ENCODE results near the gene SLC1A3.
A peak's percentile ranks its signal among the peaks of the same experiment; 100 is the strongest.

Gene SLC1A3

DNA sequence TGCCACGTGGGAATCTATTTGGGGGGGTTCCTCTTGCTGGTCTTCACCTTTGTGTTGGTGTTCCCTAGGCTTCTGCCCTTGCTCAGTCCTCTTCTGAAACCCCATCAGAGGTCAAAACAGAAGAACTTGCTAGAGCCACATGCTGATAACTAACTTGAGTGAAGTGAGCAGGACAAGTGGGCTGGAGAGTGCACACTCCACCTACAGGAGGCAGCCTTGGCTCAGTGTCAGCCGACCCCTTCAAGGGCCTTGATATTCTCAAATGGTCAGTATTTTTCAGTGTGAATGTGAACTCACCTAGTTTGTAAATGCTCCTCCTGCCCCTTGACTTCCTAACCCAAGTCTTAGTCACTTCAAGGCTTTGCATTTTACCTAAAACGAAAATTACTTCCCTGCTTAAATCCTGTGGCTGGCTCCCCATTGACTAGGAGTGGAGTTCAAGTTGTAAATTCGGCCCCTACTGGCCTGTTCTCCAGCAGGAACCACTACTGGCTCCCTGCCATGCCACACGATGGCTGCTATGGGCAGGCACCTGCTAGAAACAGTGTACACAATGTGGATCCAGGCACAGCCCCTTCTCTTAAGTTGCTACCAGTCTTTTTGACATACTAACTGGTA is 3.6 kb upstream of the SLC1A3 start:
- TF ChIP-seq TCF12 (IDR thresholded peaks at IDR 0.05; ENCODE audit: low read depth): no peak
- no peak for TF ChIP-seq CREB1 (IDR thresholded peaks at IDR 0.05; ENCODE audit: low read depth)
- TF ChIP-seq, protein P1, sequence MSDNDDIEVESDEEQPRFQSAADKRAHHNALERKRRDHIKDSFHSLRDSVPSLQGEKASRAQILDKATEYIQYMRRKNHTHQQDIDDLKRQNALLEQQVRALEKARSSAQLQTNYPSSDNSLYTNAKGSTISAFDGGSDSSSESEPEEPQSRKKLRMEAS (IDR thresholded peaks at IDR 0.05): no peak
- TF ChIP-seq RAD21 (IDR thresholded peaks at IDR 0.05; ENCODE audit: low read depth): peak; percentile 80

GRCh38 chr5:36605241-36605640 is 1.2 kb upstream of the SLC1A3 start:
- TF ChIP-seq ZBTB7A (IDR thresholded peaks at IDR 0.05; ENCODE audit: low read depth) (no peak), FOXM1 (IDR thresholded peaks at IDR 0.05; ENCODE audit: borderline replicate concordance, low read depth) (no peak), NFIC (IDR thresholded peaks at IDR 0.05) (no peak), EGR1 (IDR thresholded peaks at IDR 0.05) (no peak), RAD21 (IDR thresholded peaks at IDR 0.05; ENCODE audit: low read depth) (no peak), CREB1 (IDR thresholded peaks at IDR 0.05; ENCODE audit: low read depth) (no peak), EP300 (IDR thresholded peaks at IDR 0.05; ENCODE audit: borderline replicate concordance) (no peak), YY1 (IDR thresholded peaks at IDR 0.05; ENCODE audit: low read depth) (no peak), TAF1 (IDR thresholded peaks at IDR 0.05; ENCODE audit: low read depth) (no peak)

DNA sequence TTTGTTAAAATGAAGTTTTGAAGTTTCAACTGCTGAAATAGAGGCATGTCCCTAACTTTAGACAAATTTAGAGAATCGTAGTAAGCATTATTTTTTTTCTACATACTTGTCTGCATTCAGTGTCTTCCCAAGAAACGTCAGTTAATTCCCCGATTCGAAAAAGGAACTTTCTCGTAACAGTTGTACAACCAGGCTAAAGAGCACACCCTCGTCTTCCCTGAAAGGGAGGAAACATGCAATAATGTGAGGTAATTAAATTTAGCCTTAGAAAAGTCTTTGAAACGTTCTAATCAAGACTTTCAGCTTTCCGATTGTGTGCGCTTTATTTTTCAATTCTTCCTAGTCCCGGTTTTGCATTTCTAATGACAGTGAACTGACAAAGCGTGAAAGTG is 374 bp upstream of the SLC1A3 start:
- TF ChIP-seq USF1 (IDR thresholded peaks at IDR 0.05): no peak
- no peak for TF ChIP-seq CEBPB (IDR thresholded peaks at IDR 0.05)
- no peak for TF ChIP-seq NFIC (IDR thresholded peaks at IDR 0.05)
- TF ChIP-seq EGR1 (IDR thresholded peaks at IDR 0.05): no peak
- no peak for TF ChIP-seq TEAD4 (IDR thresholded peaks at IDR 0.05)
- no peak for TF ChIP-seq CREB1 (IDR thresholded peaks at IDR 0.05; ENCODE audit: low read depth)
- no peak for TF ChIP-seq RAD21 (IDR thresholded peaks at IDR 0.05; ENCODE audit: low read depth)

DNA sequence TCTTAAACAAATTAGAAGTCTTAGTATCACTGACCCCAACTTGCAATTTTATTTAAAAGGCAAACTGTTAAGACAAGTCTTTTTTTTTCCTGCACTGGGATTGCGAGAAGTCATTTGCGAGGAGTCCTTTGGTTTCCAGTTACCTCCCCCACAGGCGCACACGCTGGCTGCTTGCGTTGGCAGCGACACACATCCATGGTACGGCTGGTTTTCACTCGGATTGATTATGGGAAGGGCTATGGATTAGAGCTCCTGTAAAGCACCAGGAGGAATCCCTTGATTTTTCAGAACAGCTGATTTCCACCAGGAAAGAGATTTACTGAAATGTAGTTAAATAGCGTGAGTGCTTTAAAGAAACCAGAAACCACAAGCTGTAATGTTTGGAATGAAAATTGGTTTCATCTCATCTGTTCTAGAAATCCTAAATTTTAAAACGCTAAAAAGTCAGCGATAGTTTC is 737 bp downstream of the SLC1A3 start:
- TF ChIP-seq, protein P1 (IDR thresholded peaks at IDR 0.05): 0 out of 2 replicates have a peak, but pooled peaks have one; percentile 13
- 0 out of 2 replicates have a peak, but pooled peaks have one; percentile 12 for TF ChIP-seq EP300 (IDR thresholded peaks at IDR 0.05; ENCODE audit: borderline replicate concordance)
- no peak for TF ChIP-seq TAF1 (IDR thresholded peaks at IDR 0.05; ENCODE audit: low read depth)
- 0 out of 2 replicates have a peak, but pooled peaks have one; percentile 4 for TF ChIP-seq RAD21 (IDR thresholded peaks at IDR 0.05; ENCODE audit: low read depth)

DNA sequence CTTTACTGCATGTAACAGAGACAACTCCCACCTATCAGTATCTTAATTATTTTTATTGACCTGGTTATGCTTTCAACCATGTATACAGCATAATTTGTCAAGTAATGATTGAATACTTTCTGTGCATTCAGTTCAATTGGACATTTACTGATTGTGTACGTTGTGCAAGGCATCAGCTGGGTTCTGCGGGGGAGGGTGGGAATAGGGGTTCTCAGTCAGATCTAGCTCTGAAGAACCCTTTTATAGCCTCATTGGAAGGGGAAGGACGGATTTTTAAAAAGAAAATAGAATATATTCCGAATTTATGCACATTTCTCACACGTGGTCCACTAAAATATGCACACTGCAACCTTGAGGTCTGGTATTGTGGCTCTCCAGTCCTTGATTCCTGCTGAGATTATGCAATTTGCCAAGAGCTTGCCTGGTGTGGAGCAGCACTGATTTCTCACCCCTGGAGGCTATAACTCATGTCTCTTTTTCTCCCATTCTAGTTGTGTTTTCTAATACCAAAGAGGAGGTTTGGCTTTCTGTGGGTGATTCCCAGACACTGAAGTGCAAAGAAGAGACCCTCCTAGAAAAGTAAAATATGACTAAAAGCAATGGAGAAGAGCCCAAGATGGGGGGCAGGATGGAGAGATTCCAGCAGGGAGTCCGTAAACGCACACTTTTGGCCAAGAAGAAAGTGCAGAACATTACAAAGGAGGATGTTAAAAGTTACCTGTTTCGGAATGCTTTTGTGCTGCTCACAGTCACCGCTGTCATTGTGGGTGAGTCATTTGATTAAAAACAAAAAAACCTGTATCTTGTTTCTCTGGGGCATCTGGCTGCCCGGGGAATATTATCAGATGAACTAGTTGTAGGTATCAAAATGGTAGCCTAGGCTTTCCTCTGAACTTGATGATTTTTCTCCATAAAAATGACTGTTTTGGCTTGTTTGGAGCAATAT is 1.7 kb downstream of the SLC1A3 start:
- TF ChIP-seq TAF1 (IDR thresholded peaks at IDR 0.05; ENCODE audit: low read depth) (no peak), FOXM1 (IDR thresholded peaks at IDR 0.05; ENCODE audit: borderline replicate concordance, low read depth) (no peak), TCF12 (IDR thresholded peaks at IDR 0.05; ENCODE audit: low read depth) (no peak), RAD21 (IDR thresholded peaks at IDR 0.05; ENCODE audit: low read depth) (no peak), ZBTB7A (IDR thresholded peaks at IDR 0.05; ENCODE audit: low read depth) (no peak), YY1 (IDR thresholded peaks at IDR 0.05; ENCODE audit: low read depth) (no peak), CREB1 (IDR thresholded peaks at IDR 0.05; ENCODE audit: low read depth) (no peak), CEBPB (IDR thresholded peaks at IDR 0.05) (peak; percentile 90), USF1 (IDR thresholded peaks at IDR 0.05) (no peak), EGR1 (IDR thresholded peaks at IDR 0.05) (no peak), EP300 (IDR thresholded peaks at IDR 0.05; ENCODE audit: borderline replicate concordance) (no peak), TEAD4 (IDR thresholded peaks at IDR 0.05) (no peak)
- TF ChIP-seq, protein P1 (IDR thresholded peaks at IDR 0.05): peak; percentile 24; the same call in 1 of the 2 replicates
- TF ChIP-seq, protein P2, sequence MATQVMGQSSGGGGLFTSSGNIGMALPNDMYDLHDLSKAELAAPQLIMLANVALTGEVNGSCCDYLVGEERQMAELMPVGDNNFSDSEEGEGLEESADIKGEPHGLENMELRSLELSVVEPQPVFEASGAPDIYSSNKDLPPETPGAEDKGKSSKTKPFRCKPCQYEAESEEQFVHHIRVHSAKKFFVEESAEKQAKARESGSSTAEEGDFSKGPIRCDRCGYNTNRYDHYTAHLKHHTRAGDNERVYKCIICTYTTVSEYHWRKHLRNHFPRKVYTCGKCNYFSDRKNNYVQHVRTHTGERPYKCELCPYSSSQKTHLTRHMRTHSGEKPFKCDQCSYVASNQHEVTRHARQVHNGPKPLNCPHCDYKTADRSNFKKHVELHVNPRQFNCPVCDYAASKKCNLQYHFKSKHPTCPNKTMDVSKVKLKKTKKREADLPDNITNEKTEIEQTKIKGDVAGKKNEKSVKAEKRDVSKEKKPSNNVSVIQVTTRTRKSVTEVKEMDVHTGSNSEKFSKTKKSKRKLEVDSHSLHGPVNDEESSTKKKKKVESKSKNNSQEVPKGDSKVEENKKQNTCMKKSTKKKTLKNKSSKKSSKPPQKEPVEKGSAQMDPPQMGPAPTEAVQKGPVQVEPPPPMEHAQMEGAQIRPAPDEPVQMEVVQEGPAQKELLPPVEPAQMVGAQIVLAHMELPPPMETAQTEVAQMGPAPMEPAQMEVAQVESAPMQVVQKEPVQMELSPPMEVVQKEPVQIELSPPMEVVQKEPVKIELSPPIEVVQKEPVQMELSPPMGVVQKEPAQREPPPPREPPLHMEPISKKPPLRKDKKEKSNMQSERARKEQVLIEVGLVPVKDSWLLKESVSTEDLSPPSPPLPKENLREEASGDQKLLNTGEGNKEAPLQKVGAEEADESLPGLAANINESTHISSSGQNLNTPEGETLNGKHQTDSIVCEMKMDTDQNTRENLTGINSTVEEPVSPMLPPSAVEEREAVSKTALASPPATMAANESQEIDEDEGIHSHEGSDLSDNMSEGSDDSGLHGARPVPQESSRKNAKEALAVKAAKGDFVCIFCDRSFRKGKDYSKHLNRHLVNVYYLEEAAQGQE (IDR thresholded peaks at IDR 0.05; ENCODE audit: low read depth): no peak

- TF ChIP-seq, protein P1 (IDR thresholded peaks at IDR 0.05): no peak
- TF ChIP-seq RAD21 (IDR thresholded peaks at IDR 0.05; ENCODE audit: low read depth) (no peak), ZBTB7A (IDR thresholded peaks at IDR 0.05; ENCODE audit: low read depth) (no peak), USF1 (IDR thresholded peaks at IDR 0.05) (no peak), CREB1 (IDR thresholded peaks at IDR 0.05; ENCODE audit: low read depth) (no peak), TCF12 (IDR thresholded peaks at IDR 0.05; ENCODE audit: low read depth) (no peak), CEBPB (IDR thresholded peaks at IDR 0.05) (no peak)
- TF ChIP-seq, protein P2 (IDR thresholded peaks at IDR 0.05; ENCODE audit: low read depth): no peak
These were observed 4.2 kb downstream of the SLC1A3 start for GRCh38 chr5:36610621-36611020.
